ENCODE results near the gene CCR3.

Gene CCR3

GRCh38 chr3:46221391-46221790 lies 20.9 kb upstream of the CCR3 start:
- H3K9ac ChIP-seq (ENCODE audit: low read depth, low read length) = no peak overlapping the region
- H3K27me3 ChIP-seq (ENCODE audit: control insufficient read depth, insufficient read depth, low read length) = no peaks in the 10 kb centered on the region
- H3K27ac ChIP-seq (ENCODE audit: low read depth, low read length) = no peak overlapping the region
- H3K4me1 ChIP-seq (ENCODE audit: control insufficient read depth, insufficient read depth, low read length) = no peaks in the 10 kb centered on the region
- no peaks in the 10 kb centered on the region for H3K36me3 ChIP-seq (ENCODE audit: control insufficient read depth, insufficient read depth, low read length)
- 0 out of 2 replicates have a peak, but pooled peaks cover 2% of the 10 kb centered on the region for H3K9me3 ChIP-seq (ENCODE audit: control insufficient read depth, insufficient read depth, low read length)
- no peak overlapping the region for H3K4me3 ChIP-seq (ENCODE audit: low read depth, low read length)

GRCh38 chr3:46221938-46222337 lies 20.3 kb upstream of the CCR3 start:
- Histone ChIP-seq H3K4me3 (ENCODE audit: low read depth, low read length) (no peak overlapping the region), H3K27me3 (ENCODE audit: control insufficient read depth, insufficient read depth, low read length) (no peaks in the 10 kb centered on the region), H3K9me3 (ENCODE audit: control insufficient read depth, insufficient read depth, low read length) (0 out of 2 replicates have a peak, but pooled peaks cover 3% of the 10 kb centered on the region), H3K36me3 (ENCODE audit: control insufficient read depth, insufficient read depth, low read length) (no peaks in the 10 kb centered on the region), H3K4me1 (ENCODE audit: control insufficient read depth, insufficient read depth, low read length) (no peaks in the 10 kb centered on the region), H3K9ac (ENCODE audit: low read depth, low read length) (no peak overlapping the region), H3K27ac (ENCODE audit: low read depth, low read length) (no peak overlapping the region)

GRCh38 chr3:46222435-46223161 lies 19.7 kb upstream of the CCR3 start:
- Histone ChIP-seq H3K27me3 (ENCODE audit: control insufficient read depth, insufficient read depth, low read length) (no peaks in the 10 kb centered on the region), H3K27ac (ENCODE audit: low read depth, low read length) (no peak overlapping the region), H3K9ac (ENCODE audit: low read depth, low read length) (no peak overlapping the region), H3K4me3 (ENCODE audit: low read depth, low read length) (no peak overlapping the region), H3K9me3 (ENCODE audit: control insufficient read depth, insufficient read depth, low read length) (0 out of 2 replicates have a peak, but pooled peaks cover 3% of the 10 kb centered on the region), H3K36me3 (ENCODE audit: control insufficient read depth, insufficient read depth, low read length) (no peaks in the 10 kb centered on the region), H3K4me1 (ENCODE audit: control insufficient read depth, insufficient read depth, low read length) (no peaks in the 10 kb centered on the region)

GRCh38 chr3:46228260-46229242 lies 13.7 kb upstream of the CCR3 start:
- Histone ChIP-seq H3K4me1 (ENCODE audit: control insufficient read depth, insufficient read depth, low read length) (no peaks in the 10 kb centered on the region), H3K27me3 (ENCODE audit: control insufficient read depth, insufficient read depth, low read length) (no peaks in the 10 kb centered on the region), H3K27ac (ENCODE audit: low read depth, low read length) (no peak overlapping the region), H3K4me3 (ENCODE audit: low read depth, low read length) (no peak overlapping the region), H3K9ac (ENCODE audit: low read depth, low read length) (no peak overlapping the region), H3K36me3 (ENCODE audit: control insufficient read depth, insufficient read depth, low read length) (no peaks in the 10 kb centered on the region), H3K9me3 (ENCODE audit: control insufficient read depth, insufficient read depth, low read length) (0 out of 2 replicates have a peak, but pooled peaks cover 3% of the 10 kb centered on the region)

- Histone ChIP-seq H3K4me3 (ENCODE audit: low read depth, low read length) (no peak overlapping the region), H3K27me3 (ENCODE audit: control insufficient read depth, insufficient read depth, low read length) (no peaks in the 10 kb centered on the region), H3K9ac (ENCODE audit: low read depth, low read length) (no peak overlapping the region), H3K9me3 (ENCODE audit: control insufficient read depth, insufficient read depth, low read length) (0 out of 2 replicates have a peak, but pooled peaks cover 1% of the 10 kb centered on the region), H3K4me1 (ENCODE audit: control insufficient read depth, insufficient read depth, low read length) (no peaks in the 10 kb centered on the region), H3K36me3 (ENCODE audit: control insufficient read depth, insufficient read depth, low read length) (no peaks in the 10 kb centered on the region), H3K27ac (ENCODE audit: low read depth, low read length) (no peak overlapping the region)
Observed at GRCh38 chr3:46231323-46231722, 10.9 kb upstream of the CCR3 start.

GRCh38 chr3:46233194-46233593 lies 9.1 kb upstream of the CCR3 start:
- Histone ChIP-seq H3K9ac (ENCODE audit: low read depth, low read length) (no peak overlapping the region), H3K36me3 (ENCODE audit: control insufficient read depth, insufficient read depth, low read length) (no peaks in the 10 kb centered on the region), H3K4me1 (ENCODE audit: control insufficient read depth, insufficient read depth, low read length) (no peaks in the 10 kb centered on the region), H3K4me3 (ENCODE audit: low read depth, low read length) (no peak overlapping the region), H3K27ac (ENCODE audit: low read depth, low read length) (no peak overlapping the region), H3K27me3 (ENCODE audit: control insufficient read depth, insufficient read depth, low read length) (no peaks in the 10 kb centered on the region), H3K9me3 (ENCODE audit: control insufficient read depth, insufficient read depth, low read length) (no peaks in the 10 kb centered on the region)

GRCh38 chr3:46235425-46235824 lies 6.8 kb upstream of the CCR3 start:
- no peak overlapping the region for H3K4me3 ChIP-seq (ENCODE audit: low read depth, low read length)
- no peaks in the 10 kb centered on the region for H3K36me3 ChIP-seq (ENCODE audit: control insufficient read depth, insufficient read depth, low read length)
- no peak overlapping the region for H3K9ac ChIP-seq (ENCODE audit: low read depth, low read length)
- H3K27me3 ChIP-seq (ENCODE audit: control insufficient read depth, insufficient read depth, low read length) = no peaks in the 10 kb centered on the region
- H3K4me1 ChIP-seq (ENCODE audit: control insufficient read depth, insufficient read depth, low read length) = peaks cover 10% of the 10 kb centered on the region
- no peak overlapping the region for H3K27ac ChIP-seq (ENCODE audit: low read depth, low read length)
- no peaks in the 10 kb centered on the region for H3K9me3 ChIP-seq (ENCODE audit: control insufficient read depth, insufficient read depth, low read length)

GRCh38 chr3:46236294-46237054 lies 5.8 kb upstream of the CCR3 start:
- H3K9ac ChIP-seq (ENCODE audit: low read depth, low read length) = no peak overlapping the region
- no peaks in the 10 kb centered on the region for H3K27me3 ChIP-seq (ENCODE audit: control insufficient read depth, insufficient read depth, low read length)
- no peaks in the 10 kb centered on the region for H3K9me3 ChIP-seq (ENCODE audit: control insufficient read depth, insufficient read depth, low read length)
- H3K4me3 ChIP-seq (ENCODE audit: low read depth, low read length) = no peak overlapping the region
- no peaks in the 10 kb centered on the region for H3K36me3 ChIP-seq (ENCODE audit: control insufficient read depth, insufficient read depth, low read length)
- H3K27ac ChIP-seq (ENCODE audit: low read depth, low read length) = no peak overlapping the region
- peaks cover 10% of the 10 kb centered on the region for H3K4me1 ChIP-seq (ENCODE audit: control insufficient read depth, insufficient read depth, low read length)

- no peak overlapping the region for H3K27ac ChIP-seq (ENCODE audit: low read depth, low read length)
- H3K4me1 ChIP-seq (ENCODE audit: control insufficient read depth, insufficient read depth, low read length) = peaks cover 10% of the 10 kb centered on the region
- no peaks in the 10 kb centered on the region for H3K9me3 ChIP-seq (ENCODE audit: control insufficient read depth, insufficient read depth, low read length)
- no peaks in the 10 kb centered on the region for H3K27me3 ChIP-seq (ENCODE audit: control insufficient read depth, insufficient read depth, low read length)
- no peak overlapping the region for H3K4me3 ChIP-seq (ENCODE audit: low read depth, low read length)
- H3K36me3 ChIP-seq (ENCODE audit: control insufficient read depth, insufficient read depth, low read length) = no peaks in the 10 kb centered on the region
- no peak overlapping the region for H3K9ac ChIP-seq (ENCODE audit: low read depth, low read length)
Observed at GRCh38 chr3:46238386-46238785, 3.9 kb upstream of the CCR3 start.

- no peak overlapping the region for H3K4me3 ChIP-seq (ENCODE audit: low read depth, low read length)
- no peak overlapping the region for H3K9ac ChIP-seq (ENCODE audit: low read depth, low read length)
- H3K27ac ChIP-seq (ENCODE audit: low read depth, low read length) = no peak overlapping the region
- no peaks in the 10 kb centered on the region for H3K27me3 ChIP-seq (ENCODE audit: control insufficient read depth, insufficient read depth, low read length)
- H3K36me3 ChIP-seq (ENCODE audit: control insufficient read depth, insufficient read depth, low read length) = no peaks in the 10 kb centered on the region
- H3K9me3 ChIP-seq (ENCODE audit: control insufficient read depth, insufficient read depth, low read length) = no peaks in the 10 kb centered on the region
- H3K4me1 ChIP-seq (ENCODE audit: control insufficient read depth, insufficient read depth, low read length) = peaks cover 10% of the 10 kb centered on the region
Observed at GRCh38 chr3:46239301-46239938, 2.8 kb upstream of the CCR3 start.

All from HUES48 (cell line).